ENCODE data around the gene STARD9. TPM values are rescaled to one million over a fixed set of nuclear protein-coding genes. Genes with fewer than 3 reads are reported as not detected.

STARD9 gene
- total and polyA plus RNA-seq, 2 experiments from 2014 or later = 1.8 to 6.2 TPM

GRCh38 chr15:42712584-42712983, 137.2 kb downstream of the STARD9 start:
- Histone ChIP-seq H3K4me3 (no peak overlapping the region), H2AFZ (no peak overlapping the region), H3K4me1 (ENCODE audit: insufficient read depth) (no peaks in the 10 kb centered on the region), H3K4me2 (no peak overlapping the region), H3K27ac (ENCODE audit: low read depth) (no peak overlapping the region), H3K27me3 (ENCODE audit: insufficient read depth) (no peaks in the 10 kb centered on the region), H3K79me2 (replicated peaks; ENCODE audit: insufficient read depth) (no peaks in the 10 kb centered on the region), H4K20me1 (replicated peaks; ENCODE audit: insufficient read depth) (no peaks in the 10 kb centered on the region; the same call in 1 of the 2 replicates), H3K36me3 (ENCODE audit: insufficient read depth) (no peaks in the 10 kb centered on the region), H3K9me2 (ENCODE audit: insufficient read depth) (no peaks in the 10 kb centered on the region), H3F3A (replicated peaks; ENCODE audit: low read depth) (no peaks in the 10 kb centered on the region)
- no peaks in the 10 kb centered on the region for H3K4me1 Mint-ChIP-seq
- no peaks in the 10 kb centered on the region for H3K9me3 Mint-ChIP-seq
- H3K4me3 Mint-ChIP-seq = no peak overlapping the region
- no peaks in the 10 kb centered on the region for H3K36me3 Mint-ChIP-seq (ENCODE audit: low read depth)
- no peak overlapping the region for H3K27ac Mint-ChIP-seq
- TF ChIP-seq ZNF114 (CRISPR knock-in tag; IDR thresholded peaks at IDR 0.05) = no peak
- no peak for TF ChIP-seq ZNF331 (CRISPR knock-in tag; IDR thresholded peaks at IDR 0.05; ENCODE audit: low read depth)
- TF ChIP-seq EZH2 (IDR thresholded peaks at IDR 0.05; ENCODE audit: low read depth, unreplicated experiment) = no peak
- TF ChIP-seq JUNB (IDR thresholded peaks at IDR 0.05; ENCODE audit: unreplicated experiment) = no peak
- TF ChIP-seq, protein P1, sequence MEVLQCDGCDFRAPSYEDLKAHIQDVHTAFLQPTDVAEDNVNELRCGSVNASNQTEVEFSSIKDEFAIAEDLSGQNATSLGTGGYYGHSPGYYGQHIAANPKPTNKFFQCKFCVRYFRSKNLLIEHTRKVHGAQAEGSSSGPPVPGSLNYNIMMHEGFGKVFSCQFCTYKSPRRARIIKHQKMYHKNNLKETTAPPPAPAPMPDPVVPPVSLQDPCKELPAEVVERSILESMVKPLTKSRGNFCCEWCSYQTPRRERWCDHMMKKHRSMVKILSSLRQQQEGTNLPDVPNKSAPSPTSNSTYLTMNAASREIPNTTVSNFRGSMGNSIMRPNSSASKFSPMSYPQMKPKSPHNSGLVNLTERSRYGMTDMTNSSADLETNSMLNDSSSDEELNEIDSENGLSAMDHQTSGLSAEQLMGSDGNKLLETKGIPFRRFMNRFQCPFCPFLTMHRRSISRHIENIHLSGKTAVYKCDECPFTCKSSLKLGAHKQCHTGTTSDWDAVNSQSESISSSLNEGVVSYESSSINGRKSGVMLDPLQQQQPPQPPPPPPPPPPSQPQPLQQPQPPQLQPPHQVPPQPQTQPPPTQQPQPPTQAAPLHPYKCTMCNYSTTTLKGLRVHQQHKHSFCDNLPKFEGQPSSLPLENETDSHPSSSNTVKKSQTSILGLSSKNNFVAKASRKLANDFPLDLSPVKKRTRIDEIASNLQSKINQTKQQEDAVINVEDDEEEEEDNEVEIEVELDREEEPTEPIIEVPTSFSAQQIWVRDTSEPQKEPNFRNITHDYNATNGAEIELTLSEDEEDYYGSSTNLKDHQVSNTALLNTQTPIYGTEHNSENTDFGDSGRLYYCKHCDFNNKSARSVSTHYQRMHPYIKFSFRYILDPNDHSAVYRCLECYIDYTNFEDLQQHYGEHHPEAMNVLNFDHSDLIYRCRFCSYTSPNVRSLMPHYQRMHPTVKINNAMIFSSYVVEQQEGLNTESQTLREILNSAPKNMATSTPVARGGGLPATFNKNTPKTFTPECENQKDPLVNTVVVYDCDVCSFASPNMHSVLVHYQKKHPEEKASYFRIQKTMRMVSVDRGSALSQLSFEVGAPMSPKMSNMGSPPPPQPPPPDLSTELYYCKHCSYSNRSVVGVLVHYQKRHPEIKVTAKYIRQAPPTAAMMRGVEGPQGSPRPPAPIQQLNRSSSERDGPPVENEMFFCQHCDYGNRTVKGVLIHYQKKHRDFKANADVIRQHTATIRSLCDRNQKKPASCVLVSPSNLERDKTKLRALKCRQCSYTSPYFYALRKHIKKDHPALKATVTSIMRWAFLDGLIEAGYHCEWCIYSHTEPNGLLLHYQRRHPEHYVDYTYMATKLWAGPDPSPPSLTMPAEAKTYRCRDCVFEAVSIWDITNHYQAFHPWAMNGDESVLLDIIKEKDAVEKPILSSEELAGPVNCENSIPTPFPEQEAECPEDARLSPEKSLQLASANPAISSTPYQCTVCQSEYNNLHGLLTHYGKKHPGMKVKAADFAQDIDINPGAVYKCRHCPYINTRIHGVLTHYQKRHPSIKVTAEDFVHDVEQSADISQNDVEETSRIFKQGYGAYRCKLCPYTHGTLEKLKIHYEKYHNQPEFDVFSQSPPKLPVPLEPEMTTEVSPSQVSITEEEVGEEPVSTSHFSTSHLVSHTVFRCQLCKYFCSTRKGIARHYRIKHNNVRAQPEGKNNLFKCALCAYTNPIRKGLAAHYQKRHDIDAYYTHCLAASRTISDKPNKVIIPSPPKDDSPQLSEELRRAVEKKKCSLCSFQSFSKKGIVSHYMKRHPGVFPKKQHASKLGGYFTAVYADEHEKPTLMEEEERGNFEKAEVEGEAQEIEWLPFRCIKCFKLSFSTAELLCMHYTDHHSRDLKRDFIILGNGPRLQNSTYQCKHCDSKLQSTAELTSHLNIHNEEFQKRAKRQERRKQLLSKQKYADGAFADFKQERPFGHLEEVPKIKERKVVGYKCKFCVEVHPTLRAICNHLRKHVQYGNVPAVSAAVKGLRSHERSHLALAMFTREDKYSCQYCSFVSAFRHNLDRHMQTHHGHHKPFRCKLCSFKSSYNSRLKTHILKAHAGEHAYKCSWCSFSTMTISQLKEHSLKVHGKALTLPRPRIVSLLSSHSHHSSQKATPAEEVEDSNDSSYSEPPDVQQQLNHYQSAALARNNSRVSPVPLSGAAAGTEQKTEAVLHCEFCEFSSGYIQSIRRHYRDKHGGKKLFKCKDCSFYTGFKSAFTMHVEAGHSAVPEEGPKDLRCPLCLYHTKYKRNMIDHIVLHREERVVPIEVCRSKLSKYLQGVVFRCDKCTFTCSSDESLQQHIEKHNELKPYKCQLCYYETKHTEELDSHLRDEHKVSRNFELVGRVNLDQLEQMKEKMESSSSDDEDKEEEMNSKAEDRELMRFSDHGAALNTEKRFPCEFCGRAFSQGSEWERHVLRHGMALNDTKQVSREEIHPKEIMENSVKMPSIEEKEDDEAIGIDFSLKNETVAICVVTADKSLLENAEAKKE (CRISPR knock-in tag; IDR thresholded peaks at IDR 0.05) = no peak
- TF ChIP-seq REST (IDR thresholded peaks at IDR 0.05; ENCODE audit: unreplicated experiment) = no peak
- TF ChIP-seq NANOG (IDR thresholded peaks at IDR 0.05; ENCODE audit: borderline replicate concordance) = no peak
- TF ChIP-seq EZH2phosphoT487 (IDR thresholded peaks at IDR 0.05; ENCODE audit: unreplicated experiment) = no peak
- TF ChIP-seq, protein P2, sequence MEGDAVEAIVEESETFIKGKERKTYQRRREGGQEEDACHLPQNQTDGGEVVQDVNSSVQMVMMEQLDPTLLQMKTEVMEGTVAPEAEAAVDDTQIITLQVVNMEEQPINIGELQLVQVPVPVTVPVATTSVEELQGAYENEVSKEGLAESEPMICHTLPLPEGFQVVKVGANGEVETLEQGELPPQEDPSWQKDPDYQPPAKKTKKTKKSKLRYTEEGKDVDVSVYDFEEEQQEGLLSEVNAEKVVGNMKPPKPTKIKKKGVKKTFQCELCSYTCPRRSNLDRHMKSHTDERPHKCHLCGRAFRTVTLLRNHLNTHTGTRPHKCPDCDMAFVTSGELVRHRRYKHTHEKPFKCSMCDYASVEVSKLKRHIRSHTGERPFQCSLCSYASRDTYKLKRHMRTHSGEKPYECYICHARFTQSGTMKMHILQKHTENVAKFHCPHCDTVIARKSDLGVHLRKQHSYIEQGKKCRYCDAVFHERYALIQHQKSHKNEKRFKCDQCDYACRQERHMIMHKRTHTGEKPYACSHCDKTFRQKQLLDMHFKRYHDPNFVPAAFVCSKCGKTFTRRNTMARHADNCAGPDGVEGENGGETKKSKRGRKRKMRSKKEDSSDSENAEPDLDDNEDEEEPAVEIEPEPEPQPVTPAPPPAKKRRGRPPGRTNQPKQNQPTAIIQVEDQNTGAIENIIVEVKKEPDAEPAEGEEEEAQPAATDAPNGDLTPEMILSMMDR (conservative IDR thresholded peaks at IDR 0.05; ENCODE audit: low read depth in 2 of 2) = no peak
- DNase-seq (ENCODE audit: low spot score) = no peak
- peaks cover 4% of the 10 kb centered on the region for H3K27me3 Mint-ChIP-seq (ENCODE audit: insufficient read depth, low read depth, poor library complexity)
- no peak for ATAC-seq

All from GM23338 (cell line).